HepG2 (cell line): ENCODE measurements around the gene CAPZB. TPM values are rescaled to one million over a fixed set of nuclear protein-coding genes. Genes with fewer than 3 reads are reported as not detected.

Experiments used
- ELF1 ChIP-seq: sonication (generic); formaldehyde crosslinking; IDR thresholded peaks from 2 replicates; pipeline ENCODE4 v1.4.0; 2020; ENCODE audit warnings: missing genetic modification reagents
- FOXA3 ChIP-seq: IDR thresholded peaks from 2 replicates; pipeline ENCODE4 v1.6.1; 2016; ENCODE audit warnings: missing genetic modification reagents, missing compliant biosample characterization
- GLI4 ChIP-seq: sonication (generic); formaldehyde crosslinking; IDR thresholded peaks from 2 replicates; pipeline ENCODE4 v1.5.1; 2020; ENCODE audit warnings: missing genetic modification reagents, mild to moderate bottlenecking, moderate library complexity, borderline replicate concordance
- HMGXB3 ChIP-seq: sonication (generic); formaldehyde crosslinking; IDR thresholded peaks from 2 replicates; pipeline ENCODE4 v1.4.0; 2020; ENCODE audit warnings: missing genetic modification reagents, borderline replicate concordance
- NPAS2 ChIP-seq: sonication (generic); formaldehyde crosslinking; IDR thresholded peaks from 2 replicates; pipeline ENCODE4 v1.8.0; 2022; ENCODE audit warnings: mild to moderate bottlenecking, missing genetic modification reagents, borderline replicate concordance
- RXRA ChIP-seq: sonication (generic); formaldehyde crosslinking; IDR thresholded peaks from 2 replicates; pipeline ENCODE4 v1.5.1; 2020; ENCODE audit warnings: missing genetic modification reagents
- SMYD3 ChIP-seq: sonication (generic); formaldehyde crosslinking; IDR thresholded peaks from 2 replicates; pipeline ENCODE4 v1.8.1; 2023; ENCODE audit warnings: mild to moderate bottlenecking, missing genetic modification reagents
- ZFYVE20 ChIP-seq: sonication (generic); formaldehyde crosslinking; IDR thresholded peaks from 2 replicates; pipeline ENCODE4 v1.8.0; 2023; ENCODE audit warnings: low read depth, mild to moderate bottlenecking, moderate library complexity, missing genetic modification reagents, borderline replicate concordance
- ZNF235 ChIP-seq: sonication (generic); formaldehyde crosslinking; IDR thresholded peaks from 2 replicates; pipeline ENCODE4 v1.8.1; 2023; ENCODE audit warnings: mild to moderate bottlenecking, missing genetic modification reagents, borderline replicate concordance
- ZNF567 ChIP-seq: sonication (generic); formaldehyde crosslinking; IDR thresholded peaks from 2 replicates; pipeline ENCODE4 v1.8.1; 2023; ENCODE audit warnings: mild to moderate bottlenecking, missing genetic modification reagents, borderline replicate concordance
- polyA plus RNA-seq, 8 experiments: library from polyadenylated mRNA; depleted of rRNA in 3 of 8; stranded (reverse) in 7 of 8; unstranded in 1 of 8; fragments of >200 nt; fragmentation: Illumina TruSeq in 4 of 8; extraction: Trizol in 4 of 8; gene quantifications; 2 replicates each; pipeline versions ENCODE4 v1.2.1 to v1.2.3, GENCODE V29; 2011 to 2016; ENCODE audit warnings: low read depth in 4 of 8, missing spikeins in 1 of 8, mixed read lengths in 1 of 8; ENCODE audit not compliant: insufficient read depth in 1 of 8
- total RNA-seq, 5 experiments: library from RNA; depleted of rRNA; stranded (reverse); fragments of >200 nt; fragmentation: Illumina TruSeq; extraction: Trizol; gene quantifications; 2 replicates each; pipeline ENCODE4 v1.2.3, GENCODE V29; 2016; ENCODE audit warnings: low read depth in 1 of 5
- TF ChIP-seq, protein P1 (sequence below): sonication (generic); formaldehyde crosslinking; IDR thresholded peaks from one replicate; pipeline ENCODE4 v1.5.1; 2020; ENCODE audit warnings: mild to moderate bottlenecking, missing genetic modification reagents; ENCODE audit errors: not compliant biosample characterization

Gene CAPZB
- total and polyA plus RNA-seq, 2 of the 13 experiments (the other 11 are each of a cell fraction or from before 2014, with no cell fraction given): 58.9 to 76.9 TPM

- TF ChIP-seq, protein P1, sequence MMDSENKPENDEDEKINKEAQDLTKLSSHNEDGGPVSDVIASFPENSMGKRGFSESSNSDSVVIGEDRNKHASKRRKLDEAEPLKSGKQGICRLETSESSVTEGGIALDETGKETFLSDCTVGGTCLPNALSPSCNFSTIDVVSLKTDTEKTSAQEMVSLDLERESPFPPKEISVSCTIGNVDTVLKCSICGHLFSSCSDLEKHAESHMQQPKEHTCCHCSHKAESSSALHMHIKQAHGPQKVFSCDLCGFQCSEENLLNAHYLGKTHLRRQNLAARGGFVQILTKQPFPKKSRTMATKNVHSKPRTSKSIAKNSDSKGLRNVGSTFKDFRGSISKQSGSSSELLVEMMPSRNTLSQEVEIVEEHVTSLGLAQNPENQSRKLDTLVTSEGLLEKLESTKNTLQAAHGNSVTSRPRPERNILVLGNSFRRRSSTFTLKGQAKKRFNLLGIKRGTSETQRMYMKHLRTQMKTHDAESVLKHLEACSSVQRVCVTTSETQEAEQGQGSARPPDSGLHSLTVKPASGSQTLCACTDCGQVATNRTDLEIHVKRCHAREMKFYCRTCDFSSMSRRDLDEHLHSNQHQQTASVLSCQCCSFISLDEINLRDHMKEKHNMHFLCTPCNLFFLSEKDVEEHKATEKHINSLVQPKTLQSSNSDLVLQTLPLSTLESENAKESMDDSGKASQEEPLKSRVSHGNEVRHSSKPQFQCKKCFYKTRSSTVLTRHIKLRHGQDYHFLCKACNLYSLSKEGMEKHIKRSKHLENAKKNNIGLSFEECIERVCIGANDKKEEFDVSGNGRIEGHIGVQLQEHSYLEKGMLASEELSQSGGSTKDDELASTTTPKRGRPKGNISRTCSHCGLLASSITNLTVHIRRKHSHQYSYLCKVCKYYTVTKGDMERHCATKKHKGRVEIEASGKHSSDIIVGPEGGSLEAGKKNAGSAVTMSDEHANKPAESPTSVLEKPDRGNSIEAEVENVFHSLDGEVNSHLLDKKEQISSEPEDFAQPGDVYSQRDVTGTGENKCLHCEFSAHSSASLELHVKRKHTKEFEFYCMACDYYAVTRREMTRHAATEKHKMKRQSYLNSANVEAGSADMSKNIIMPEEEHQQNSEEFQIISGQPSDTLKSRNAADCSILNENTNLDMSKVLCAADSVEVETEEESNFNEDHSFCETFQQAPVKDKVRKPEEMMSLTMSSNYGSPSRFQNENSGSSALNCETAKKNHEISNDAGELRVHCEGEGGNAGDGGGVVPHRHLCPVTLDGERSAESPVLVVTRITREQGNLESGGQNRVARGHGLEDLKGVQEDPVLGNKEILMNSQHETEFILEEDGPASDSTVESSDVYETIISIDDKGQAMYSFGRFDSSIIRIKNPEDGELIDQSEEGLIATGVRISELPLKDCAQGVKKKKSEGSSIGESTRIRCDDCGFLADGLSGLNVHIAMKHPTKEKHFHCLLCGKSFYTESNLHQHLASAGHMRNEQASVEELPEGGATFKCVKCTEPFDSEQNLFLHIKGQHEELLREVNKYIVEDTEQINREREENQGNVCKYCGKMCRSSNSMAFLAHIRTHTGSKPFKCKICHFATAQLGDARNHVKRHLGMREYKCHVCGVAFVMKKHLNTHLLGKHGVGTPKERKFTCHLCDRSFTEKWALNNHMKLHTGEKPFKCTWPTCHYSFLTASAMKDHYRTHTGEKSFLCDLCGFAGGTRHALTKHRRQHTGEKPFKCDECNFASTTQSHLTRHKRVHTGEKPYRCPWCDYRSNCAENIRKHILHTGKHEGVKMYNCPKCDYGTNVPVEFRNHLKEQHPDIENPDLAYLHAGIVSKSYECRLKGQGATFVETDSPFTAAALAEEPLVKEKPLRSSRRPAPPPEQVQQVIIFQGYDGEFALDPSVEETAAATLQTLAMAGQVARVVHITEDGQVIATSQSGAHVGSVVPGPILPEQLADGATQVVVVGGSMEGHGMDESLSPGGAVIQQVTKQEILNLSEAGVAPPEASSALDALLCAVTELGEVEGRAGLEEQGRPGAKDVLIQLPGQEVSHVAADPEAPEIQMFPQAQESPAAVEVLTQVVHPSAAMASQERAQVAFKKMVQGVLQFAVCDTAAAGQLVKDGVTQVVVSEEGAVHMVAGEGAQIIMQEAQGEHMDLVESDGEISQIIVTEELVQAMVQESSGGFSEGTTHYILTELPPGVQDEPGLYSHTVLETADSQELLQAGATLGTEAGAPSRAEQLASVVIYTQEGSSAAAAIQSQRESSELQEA: no peak
- TF ChIP-seq HMGXB3 (no peak), ZNF235 (peak; percentile 54; the same call in 1 of the 2 replicates), NPAS2 (CRISPR knock-in tag) (no peak), ELF1 (peak; percentile 20; the same call in 1 of the 2 replicates), FOXA3 (CRISPR knock-in tag) (no peak), ZNF567 (CRISPR knock-in tag) (no peak), ZFYVE20 (CRISPR knock-in tag) (no peak), GLI4 (CRISPR knock-in tag) (0 out of 2 replicates have a peak, but pooled peaks have one; percentile 39), RXRA (CRISPR knock-in tag) (no peak), SMYD3 (CRISPR knock-in tag) (no peak)
Observed at GRCh38 chr1:19485362-19486187, at the start of gene CAPZB (continued).
